GM20431 (cell line): Measurements from ENCODE around the gene LRMDA.

Experiments
- in situ Hi-C: fragments of 300-500 bp; cut with MseI, MboI; formaldehyde crosslinking; loops from one replicate; pipeline ENCODE4 v1.15.0; 2020; ENCODE audit warnings: low sequenced_read_pairs; ENCODE audit not compliant: unreplicated experiment

The LRMDA gene

GRCh38 chr10:76415554-76415953 is 984.1 kb downstream of the LRMDA start:
- in situ Hi-C loops, result no loop called here

GRCh38 chr10:76416642-76417041 is 985.2 kb downstream of the LRMDA start:
- in situ Hi-C loops, result no loop called here

GRCh38 chr10:76420725-76421124 is 989.3 kb downstream of the LRMDA start:
- in situ Hi-C loops, result no loop called here

- in situ Hi-C loops, result no loop called here
These were observed 991.3 kb downstream of the LRMDA start for GRCh38 chr10:76422769-76423168.

GRCh38 chr10:76428551-76429367 is 997.3 kb downstream of the LRMDA start:
- in situ Hi-C loops, result no loop called here

GRCh38 chr10:76429368-76430060 is 998.1 kb downstream of the LRMDA start:
- in situ Hi-C loops, result no loop called here

- in situ Hi-C loops, result no loop called here
These were observed 998.7 kb downstream of the LRMDA start for GRCh38 chr10:76430061-76430645.

GRCh38 chr10:76432016-76433012 is 1000.9 kb downstream of the LRMDA start:
- in situ Hi-C loops, result no loop called here

GRCh38 chr10:76433161-76434005 is 1002.0 kb downstream of the LRMDA start:
- in situ Hi-C loops, result no loop called here

- in situ Hi-C loops, result no loop called here
These were observed 1003.7 kb downstream of the LRMDA start for GRCh38 chr10:76435157-76435556.

GRCh38 chr10:76436401-76436811 is 1005.0 kb downstream of the LRMDA start:
- in situ Hi-C loops, result no loop called here

GRCh38 chr10:76436981-76437380 is 1005.6 kb downstream of the LRMDA start:
- in situ Hi-C loops, result no loop called here

- in situ Hi-C loops, result no loop called here
These were observed 1009.0 kb downstream of the LRMDA start for GRCh38 chr10:76440426-76440825.

GRCh38 chr10:76442113-76442512 is 1010.7 kb downstream of the LRMDA start:
- in situ Hi-C loops, result no loop called here

GRCh38 chr10:76444034-76444800 is 1012.8 kb downstream of the LRMDA start:
- in situ Hi-C loops, result no loop called here

- in situ Hi-C loops, result no loop called here
These were observed 1016.2 kb downstream of the LRMDA start for GRCh38 chr10:76447578-76447977.

GRCh38 chr10:76451911-76452310 is 1020.5 kb downstream of the LRMDA start:
- in situ Hi-C loops, result no loop called here

- in situ Hi-C loops, result no loop called here
These were observed 1021.9 kb downstream of the LRMDA start for GRCh38 chr10:76453332-76453731.
